ENCODE results near the gene TBX15. TPM values are rescaled to one million over a fixed set of nuclear protein-coding genes. Genes with fewer than 3 reads are reported as not detected.

Gene TBX15
- total and polyA plus RNA-seq, 2 donors: 0.19 to 0.48 TPM

DNA sequence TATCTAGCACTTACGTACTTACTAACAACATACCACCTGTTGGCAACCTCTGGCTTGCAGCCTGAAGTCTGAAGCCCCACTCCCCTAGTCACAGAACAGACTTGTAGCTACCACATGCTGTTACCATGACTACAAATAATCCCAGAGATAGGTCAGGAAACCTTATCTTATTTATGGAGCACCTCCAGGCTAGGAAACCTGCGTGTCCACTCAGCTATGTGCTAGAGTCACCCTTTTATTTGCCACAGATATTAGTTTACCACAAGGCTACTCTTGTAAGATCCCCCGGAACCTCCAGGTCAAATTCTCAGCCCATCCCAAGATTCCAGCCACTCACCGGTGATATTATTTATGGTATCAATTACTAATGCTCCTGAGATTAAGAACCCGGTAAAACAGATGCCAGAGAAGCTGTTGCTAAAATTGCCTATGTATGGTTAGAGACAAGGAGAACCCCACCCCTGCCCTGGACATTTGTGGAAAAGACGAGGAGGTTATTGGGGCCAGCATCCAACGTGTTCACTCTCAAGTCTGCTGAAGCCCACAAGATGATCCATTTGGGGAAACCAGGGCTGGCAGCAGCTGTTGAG lies 116.5 kb downstream of the TBX15 start:
- Histone ChIP-seq H3K36me3 (ENCODE audit: control insufficient read depth in 2 of 2, insufficient read depth in 2 of 2, low read length in 1 of 2) (no peaks in the 10 kb centered on the region), H3K9me3 (ENCODE audit: control insufficient read depth in 2 of 2, insufficient read depth in 1 of 2, low read length in 1 of 2) (no peaks in the 10 kb centered on the region), H3K4me1 (ENCODE audit: control insufficient read depth in 2 of 2, insufficient read depth in 2 of 2, low read length in 2 of 2) (no peaks in the 10 kb centered on the region), H3K4me3 (ENCODE audit: low read length in 2 of 2) (no peak overlapping the region), H3K27me3 (ENCODE audit: control insufficient read depth in 2 of 2, insufficient read depth in 1 of 2, low read length in 1 of 2) (no peaks in the 10 kb centered on the region), H3K27ac (ENCODE audit: low read depth in 1 of 2, low read length in 1 of 2) (no peak overlapping the region)
- DNase-seq (ENCODE audit: low read depth in 6 of 9, low spot score in 9 of 9): no peak
- 87% methylated on average over 7 of the region's 7 CpGs for WGBS

DNA sequence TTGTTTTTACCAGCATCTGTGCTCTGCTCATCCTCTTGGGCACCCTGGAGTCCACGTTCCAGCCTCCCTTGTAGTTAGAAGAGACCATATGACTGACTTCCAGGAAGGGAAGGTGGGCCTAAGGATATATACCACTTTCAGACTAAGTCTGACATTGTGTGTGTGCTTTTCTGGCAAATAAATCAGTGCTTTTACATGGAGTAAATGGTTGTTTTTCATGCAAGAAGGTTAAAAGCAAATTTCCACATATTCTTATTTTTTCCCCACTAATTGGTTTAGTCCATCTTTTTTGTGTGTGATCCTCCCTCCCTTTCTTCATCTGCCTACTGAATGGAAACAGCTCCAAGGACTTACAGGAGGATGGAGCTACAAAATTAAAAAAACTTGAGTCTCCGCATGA lies 119.8 kb downstream of the TBX15 start:
- 86% methylated on average over 2 of the region's 2 CpGs for WGBS
- no peaks in the 10 kb centered on the region for H3K9me3 ChIP-seq (ENCODE audit: control insufficient read depth in 2 of 2, insufficient read depth in 1 of 2, low read length in 1 of 2)
- H3K4me3 ChIP-seq (ENCODE audit: low read length in 2 of 2): no peak overlapping the region
- H3K27me3 ChIP-seq (ENCODE audit: control insufficient read depth in 2 of 2, insufficient read depth in 1 of 2, low read length in 1 of 2): no peaks in the 10 kb centered on the region
- H3K27ac ChIP-seq (ENCODE audit: low read depth in 1 of 2, low read length in 1 of 2): no peak overlapping the region
- DNase-seq (ENCODE audit: low read depth in 6 of 9, low spot score in 9 of 9): no peak
- no peaks in the 10 kb centered on the region for H3K4me1 ChIP-seq (ENCODE audit: control insufficient read depth in 2 of 2, insufficient read depth in 2 of 2, low read length in 2 of 2)
- no peaks in the 10 kb centered on the region for H3K36me3 ChIP-seq (ENCODE audit: control insufficient read depth in 2 of 2, insufficient read depth in 2 of 2, low read length in 1 of 2)

GRCh38 chr1:118866330-118866729 lies 121.8 kb downstream of the TBX15 start:
- Histone ChIP-seq H3K4me1 (ENCODE audit: control insufficient read depth in 2 of 2, insufficient read depth in 2 of 2, low read length in 2 of 2) (no peaks in the 10 kb centered on the region), H3K27ac (ENCODE audit: low read depth in 1 of 2, low read length in 1 of 2) (no peak overlapping the region), H3K36me3 (ENCODE audit: control insufficient read depth in 2 of 2, insufficient read depth in 2 of 2, low read length in 1 of 2) (no peaks in the 10 kb centered on the region), H3K4me3 (ENCODE audit: low read length in 2 of 2) (no peak overlapping the region), H3K27me3 (ENCODE audit: control insufficient read depth in 2 of 2, insufficient read depth in 1 of 2, low read length in 1 of 2) (no peaks in the 10 kb centered on the region), H3K9me3 (ENCODE audit: control insufficient read depth in 2 of 2, insufficient read depth in 1 of 2, low read length in 1 of 2) (no peaks in the 10 kb centered on the region)
- 90% methylated on average over 6 of the region's 6 CpGs for WGBS
- DNase-seq (ENCODE audit: low read depth in 6 of 9, low spot score in 9 of 9): no peak

DNA sequence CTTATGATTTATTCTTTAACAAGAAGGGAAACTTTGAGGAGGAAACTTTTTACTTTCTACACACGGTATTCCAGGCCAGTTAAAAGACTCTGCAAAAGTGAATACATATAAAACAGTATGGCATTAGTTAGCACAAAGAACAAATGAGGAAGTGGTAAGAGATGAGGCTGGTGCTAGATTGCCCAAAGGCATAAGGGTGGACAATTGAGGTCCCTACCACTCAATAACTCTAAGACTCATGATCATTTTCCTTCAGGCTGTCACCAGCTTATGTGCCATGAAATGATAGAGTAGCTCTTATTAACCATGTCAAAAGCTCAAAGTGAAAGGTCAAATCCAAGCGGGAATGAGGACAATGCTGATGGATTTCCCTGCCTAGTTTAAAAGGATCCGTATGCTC lies 124.5 kb downstream of the TBX15 start:
- 95% methylated on average over 3 of the region's 3 CpGs for WGBS
- H3K4me3 ChIP-seq (ENCODE audit: low read length in 2 of 2): no peak overlapping the region
- DNase-seq (ENCODE audit: low read depth in 6 of 9, low spot score in 9 of 9): no peak
- no peak overlapping the region for H3K27ac ChIP-seq (ENCODE audit: low read depth in 1 of 2, low read length in 1 of 2)
- no peaks in the 10 kb centered on the region for H3K9me3 ChIP-seq (ENCODE audit: control insufficient read depth in 2 of 2, insufficient read depth in 1 of 2, low read length in 1 of 2)
- H3K27me3 ChIP-seq (ENCODE audit: control insufficient read depth in 2 of 2, insufficient read depth in 1 of 2, low read length in 1 of 2): no peaks in the 10 kb centered on the region
- no peaks in the 10 kb centered on the region for H3K4me1 ChIP-seq (ENCODE audit: control insufficient read depth in 2 of 2, insufficient read depth in 2 of 2, low read length in 2 of 2)
- H3K36me3 ChIP-seq (ENCODE audit: control insufficient read depth in 2 of 2, insufficient read depth in 2 of 2, low read length in 1 of 2): no peaks in the 10 kb centered on the region

- no peaks in the 10 kb centered on the region for H3K9me3 ChIP-seq (ENCODE audit: control insufficient read depth in 2 of 2, insufficient read depth in 1 of 2, low read length in 1 of 2)
- H3K27ac ChIP-seq (ENCODE audit: low read depth in 1 of 2, low read length in 1 of 2): no peak overlapping the region
- H3K36me3 ChIP-seq (ENCODE audit: control insufficient read depth in 2 of 2, insufficient read depth in 2 of 2, low read length in 1 of 2): no peaks in the 10 kb centered on the region
- 82% methylated on average over 2 of the region's 2 CpGs for WGBS
- no peak overlapping the region for H3K4me3 ChIP-seq (ENCODE audit: low read length in 2 of 2)
- H3K4me1 ChIP-seq (ENCODE audit: control insufficient read depth in 2 of 2, insufficient read depth in 2 of 2, low read length in 2 of 2): no peaks in the 10 kb centered on the region
- H3K27me3 ChIP-seq (ENCODE audit: control insufficient read depth in 2 of 2, insufficient read depth in 1 of 2, low read length in 1 of 2): no peaks in the 10 kb centered on the region
- no peak for DNase-seq (ENCODE audit: low read depth in 6 of 9, low spot score in 9 of 9)
These were observed 125.4 kb downstream of the TBX15 start for GRCh38 chr1:118862755-118863154.

DNA sequence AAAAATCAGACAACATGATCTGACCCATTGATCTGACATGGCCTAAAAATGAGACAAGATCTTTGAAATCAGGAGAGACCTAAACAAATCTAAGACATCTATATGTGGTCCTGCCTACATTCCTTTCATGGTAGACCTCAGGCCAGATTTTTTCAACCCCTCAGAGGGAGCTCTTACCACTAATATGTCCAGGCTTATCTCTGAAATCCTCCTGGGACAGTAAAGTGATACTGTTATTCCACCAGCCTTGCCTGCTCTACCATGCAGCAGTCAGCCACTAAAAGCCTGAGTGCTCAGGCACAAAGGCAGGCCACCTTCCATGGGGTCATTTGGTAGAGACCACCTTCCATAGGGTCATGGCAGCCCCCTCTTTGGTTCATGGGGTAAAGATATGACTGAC lies 126.9 kb downstream of the TBX15 start:
- Histone ChIP-seq H3K4me3 (ENCODE audit: low read length in 2 of 2) (no peak overlapping the region), H3K27ac (ENCODE audit: low read depth in 1 of 2, low read length in 1 of 2) (no peak overlapping the region), H3K4me1 (ENCODE audit: control insufficient read depth in 2 of 2, insufficient read depth in 2 of 2, low read length in 2 of 2) (no peaks in the 10 kb centered on the region), H3K9me3 (ENCODE audit: control insufficient read depth in 2 of 2, insufficient read depth in 1 of 2, low read length in 1 of 2) (no peaks in the 10 kb centered on the region), H3K27me3 (ENCODE audit: control insufficient read depth in 2 of 2, insufficient read depth in 1 of 2, low read length in 1 of 2) (no peaks in the 10 kb centered on the region), H3K36me3 (ENCODE audit: control insufficient read depth in 2 of 2, insufficient read depth in 2 of 2, low read length in 1 of 2) (no peaks in the 10 kb centered on the region)
- DNase-seq (ENCODE audit: low read depth in 6 of 9, low spot score in 9 of 9): no peak

DNA sequence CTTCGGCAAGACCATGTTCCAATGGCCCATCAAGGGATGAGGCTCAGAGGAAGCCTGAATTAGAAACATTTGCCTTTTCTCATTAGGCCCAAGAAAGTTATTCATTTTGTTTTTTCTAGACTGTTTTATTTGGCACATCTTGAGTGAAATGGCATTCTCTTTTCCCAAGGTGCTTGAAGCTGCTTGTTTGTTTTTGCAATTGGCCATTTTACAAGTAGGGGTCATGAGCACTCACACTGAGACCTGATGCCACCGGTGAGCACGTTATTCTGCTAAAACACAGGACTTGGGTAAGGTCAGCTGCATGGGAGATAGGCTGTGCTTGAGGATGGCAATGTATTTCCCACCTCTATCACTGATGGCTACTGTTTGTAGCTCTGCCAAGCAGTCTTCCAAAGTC lies 128.1 kb downstream of the TBX15 start:
- Histone ChIP-seq H3K9me3 (ENCODE audit: control insufficient read depth in 2 of 2, insufficient read depth in 1 of 2, low read length in 1 of 2) (no peaks in the 10 kb centered on the region), H3K27ac (ENCODE audit: low read depth in 1 of 2, low read length in 1 of 2) (no peak overlapping the region), H3K27me3 (ENCODE audit: control insufficient read depth in 2 of 2, insufficient read depth in 1 of 2, low read length in 1 of 2) (no peaks in the 10 kb centered on the region), H3K36me3 (ENCODE audit: control insufficient read depth in 2 of 2, insufficient read depth in 2 of 2, low read length in 1 of 2) (no peaks in the 10 kb centered on the region), H3K4me3 (ENCODE audit: low read length in 2 of 2) (no peak overlapping the region), H3K4me1 (ENCODE audit: control insufficient read depth in 2 of 2, insufficient read depth in 2 of 2, low read length in 2 of 2) (no peaks in the 10 kb centered on the region)
- WGBS: 81% methylated on average over 3 of the region's 3 CpGs
- DNase-seq (ENCODE audit: low read depth in 6 of 9, low spot score in 9 of 9): no peak

- Histone ChIP-seq H3K36me3 (ENCODE audit: control insufficient read depth in 2 of 2, insufficient read depth in 2 of 2, low read length in 1 of 2) (no peaks in the 10 kb centered on the region), H3K9me3 (ENCODE audit: control insufficient read depth in 2 of 2, insufficient read depth in 1 of 2, low read length in 1 of 2) (no peaks in the 10 kb centered on the region), H3K27me3 (ENCODE audit: control insufficient read depth in 2 of 2, insufficient read depth in 1 of 2, low read length in 1 of 2) (no peaks in the 10 kb centered on the region), H3K27ac (ENCODE audit: low read depth in 1 of 2, low read length in 1 of 2) (no peak overlapping the region), H3K4me1 (ENCODE audit: control insufficient read depth in 2 of 2, insufficient read depth in 2 of 2, low read length in 2 of 2) (no peaks in the 10 kb centered on the region), H3K4me3 (ENCODE audit: low read length in 2 of 2) (no peak overlapping the region)
- no peak for DNase-seq (ENCODE audit: low read depth in 6 of 9, low spot score in 9 of 9)
- 88% methylated on average over 2 of the region's 2 CpGs for WGBS
These were observed 141.7 kb downstream of the TBX15 start for GRCh38 chr1:118846443-118846842.

DNA sequence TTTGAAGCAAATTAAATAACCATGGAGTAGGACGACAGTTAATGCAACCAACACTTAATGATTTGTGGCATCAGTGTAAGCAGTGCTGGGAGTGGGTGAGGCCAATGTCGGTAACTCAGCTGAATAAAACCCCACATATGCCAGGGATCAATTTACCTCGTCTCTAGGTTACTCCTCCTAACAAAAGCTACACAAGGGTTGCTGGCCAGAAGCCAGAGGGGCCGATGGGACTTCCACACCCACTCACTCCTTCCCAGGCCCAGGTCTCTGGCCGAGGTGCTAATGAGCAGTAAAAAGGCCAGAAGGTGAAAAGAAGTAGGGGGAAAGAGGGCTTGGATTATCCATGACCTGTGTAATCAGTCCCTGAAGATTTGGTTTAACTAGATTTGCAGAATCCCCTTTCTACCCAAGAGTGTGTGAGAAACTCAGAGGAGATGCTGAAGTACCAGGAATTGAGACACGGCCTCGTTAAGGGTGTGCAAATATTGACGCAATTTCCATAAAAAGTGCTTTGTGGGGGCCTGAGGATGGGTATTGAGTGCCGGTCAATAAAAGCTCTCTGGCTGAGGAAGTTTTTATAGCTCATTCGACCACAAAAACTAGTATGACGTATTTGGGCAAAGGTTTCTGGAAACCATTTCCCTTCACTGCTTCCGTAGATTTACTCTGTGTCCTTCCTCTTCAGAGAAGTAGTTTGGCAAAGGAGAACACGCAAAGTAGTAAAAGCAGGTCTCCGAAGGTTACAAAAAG lies 145.5 kb downstream of the TBX15 start:
- Histone ChIP-seq H3K4me1 (ENCODE audit: control insufficient read depth in 2 of 2, insufficient read depth in 2 of 2, low read length in 2 of 2) (no peaks in the 10 kb centered on the region), H3K9me3 (ENCODE audit: control insufficient read depth in 2 of 2, insufficient read depth in 1 of 2, low read length in 1 of 2) (no peaks in the 10 kb centered on the region), H3K27me3 (ENCODE audit: control insufficient read depth in 2 of 2, insufficient read depth in 1 of 2, low read length in 1 of 2) (no peaks in the 10 kb centered on the region), H3K27ac (ENCODE audit: low read depth in 1 of 2, low read length in 1 of 2) (no peak overlapping the region), H3K36me3 (ENCODE audit: control insufficient read depth in 2 of 2, insufficient read depth in 2 of 2, low read length in 1 of 2) (no peaks in the 10 kb centered on the region), H3K4me3 (ENCODE audit: low read length in 2 of 2) (no peak overlapping the region)
- WGBS: 35% methylated on average over 14 of the region's 14 CpGs
- no peak for DNase-seq (ENCODE audit: low read depth in 6 of 9, low spot score in 9 of 9)

Data from thymus (tissue), 11 donors.